T-helper 2 cell treated with Interferon-gamma antibody and Interleukin-4, amounts not matched to agents 5 μg/mL and 100 μg/mL, for 36 hours (primary cell): Measurements from ENCODE around the gene IGFLR1.

Source experiments
- DNase-seq: peaks from one replicate; pipeline ENCODE4 v3.0.0; 2021; ENCODE audit warnings: low spot score
- H3K27ac Mint-ChIP-seq: one replicate; pipeline ENCODE4 v1.8.0; 2021; ENCODE audit warnings: mild to moderate bottlenecking, mixed read lengths
- H3K27me3 Mint-ChIP-seq: one replicate; pipeline ENCODE4 v1.8.0; 2021; ENCODE audit warnings: low read depth, mixed read lengths
- H3K36me3 Mint-ChIP-seq: one replicate; pipeline ENCODE4 v1.8.0; 2021; ENCODE audit warnings: low read depth, mixed read lengths
- H3K4me1 Mint-ChIP-seq: one replicate; pipeline ENCODE4 v1.8.0; 2021; ENCODE audit warnings: low read depth, mixed read lengths
- H3K4me3 Mint-ChIP-seq: one replicate; pipeline ENCODE4 v1.8.0; 2022; ENCODE audit warnings: mild to moderate bottlenecking, moderate library complexity, mixed read lengths
- H3K9me3 Mint-ChIP-seq: one replicate; pipeline ENCODE4 v1.8.0; 2021; ENCODE audit warnings: mixed read lengths

IGFLR1 gene, protein sequence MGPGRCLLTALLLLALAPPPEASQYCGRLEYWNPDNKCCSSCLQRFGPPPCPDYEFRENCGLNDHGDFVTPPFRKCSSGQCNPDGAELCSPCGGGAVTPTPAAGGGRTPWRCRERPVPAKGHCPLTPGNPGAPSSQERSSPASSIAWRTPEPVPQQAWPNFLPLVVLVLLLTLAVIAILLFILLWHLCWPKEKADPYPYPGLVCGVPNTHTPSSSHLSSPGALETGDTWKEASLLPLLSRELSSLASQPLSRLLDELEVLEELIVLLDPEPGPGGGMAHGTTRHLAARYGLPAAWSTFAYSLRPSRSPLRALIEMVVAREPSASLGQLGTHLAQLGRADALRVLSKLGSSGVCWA

DNA sequence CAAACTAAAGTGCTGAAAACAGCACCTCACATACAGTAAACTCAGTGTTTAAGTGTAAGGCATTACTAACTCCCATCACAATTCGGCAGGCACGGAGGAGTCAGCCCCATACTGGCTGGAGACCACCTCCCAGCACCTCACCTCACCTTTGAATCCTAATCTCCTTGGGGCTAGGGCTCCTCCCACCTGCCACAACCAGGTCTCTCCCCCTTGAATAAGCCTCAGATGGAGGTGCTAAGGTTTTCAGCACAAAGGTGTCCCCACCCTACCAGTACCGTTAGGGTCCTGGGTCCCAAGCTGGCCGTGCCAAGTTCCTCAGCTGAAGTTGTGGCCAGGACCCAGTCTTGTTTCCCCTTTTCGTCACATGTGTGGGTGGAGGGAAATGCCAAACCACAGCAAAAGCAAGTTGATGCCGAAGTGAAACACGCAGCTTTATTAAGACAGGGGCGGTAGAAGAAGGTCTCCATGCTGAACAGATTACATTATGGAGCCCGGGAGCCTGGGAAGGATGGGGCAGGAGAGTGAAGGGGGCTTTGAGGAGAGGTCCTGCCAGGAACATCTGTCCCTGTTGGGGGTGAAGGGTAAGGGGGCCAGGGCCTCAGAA lies at the start of gene IGFLR1:
Gene IGFLR1 (minus strand): TSS at position 332 of the 604 bp plus-strand sequence. CDS start 1,272 bp downstream, outside the sequence.
- Mint-ChIP-seq H3K4me3 (peak within 1 kb of the TSS; percentile 91), H3K27me3 (no peaks in the 10 kb centered on the region), H3K4me1 (peaks cover 41% of the 10 kb centered on the region), H3K36me3 (peaks cover 24% of the 10 kb centered on the region), H3K9me3 (no peaks in the 10 kb centered on the region), H3K27ac (peak within 1 kb of the TSS; percentile 95)
- peak; percentile 88 for DNase-seq

DNA sequence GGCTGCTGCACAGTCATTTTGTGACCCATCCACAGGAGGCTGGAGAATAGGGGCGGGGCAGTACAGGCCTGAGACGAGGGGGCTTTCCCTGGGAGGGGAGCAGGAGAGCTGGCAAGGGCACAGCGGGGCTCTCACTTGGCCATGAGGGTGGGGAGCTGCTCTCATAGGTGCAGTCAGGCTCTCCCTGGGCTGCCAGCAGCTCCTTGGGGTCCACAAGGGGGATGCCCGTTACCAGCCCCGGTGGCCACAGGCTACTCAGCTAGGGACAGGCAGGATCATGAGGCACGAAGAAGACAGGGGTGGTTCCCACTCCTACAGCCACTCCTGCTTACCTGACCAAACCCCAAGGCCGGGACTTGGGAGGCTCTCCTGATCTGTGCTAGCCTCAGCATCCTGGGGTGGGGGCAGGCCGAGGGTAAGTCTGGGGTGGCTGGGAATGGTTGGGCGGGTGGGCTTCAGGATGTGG lies 49.6 kb upstream of the IGFLR1 start:
- DNase-seq, result no peak
- Mint-ChIP-seq H3K36me3 (no peaks in the 10 kb centered on the region), H3K27ac (no peak overlapping the region), H3K4me1 (no peaks in the 10 kb centered on the region), H3K9me3 (no peaks in the 10 kb centered on the region), H3K4me3 (no peak overlapping the region), H3K27me3 (peaks cover 14% of the 10 kb centered on the region)

DNA sequence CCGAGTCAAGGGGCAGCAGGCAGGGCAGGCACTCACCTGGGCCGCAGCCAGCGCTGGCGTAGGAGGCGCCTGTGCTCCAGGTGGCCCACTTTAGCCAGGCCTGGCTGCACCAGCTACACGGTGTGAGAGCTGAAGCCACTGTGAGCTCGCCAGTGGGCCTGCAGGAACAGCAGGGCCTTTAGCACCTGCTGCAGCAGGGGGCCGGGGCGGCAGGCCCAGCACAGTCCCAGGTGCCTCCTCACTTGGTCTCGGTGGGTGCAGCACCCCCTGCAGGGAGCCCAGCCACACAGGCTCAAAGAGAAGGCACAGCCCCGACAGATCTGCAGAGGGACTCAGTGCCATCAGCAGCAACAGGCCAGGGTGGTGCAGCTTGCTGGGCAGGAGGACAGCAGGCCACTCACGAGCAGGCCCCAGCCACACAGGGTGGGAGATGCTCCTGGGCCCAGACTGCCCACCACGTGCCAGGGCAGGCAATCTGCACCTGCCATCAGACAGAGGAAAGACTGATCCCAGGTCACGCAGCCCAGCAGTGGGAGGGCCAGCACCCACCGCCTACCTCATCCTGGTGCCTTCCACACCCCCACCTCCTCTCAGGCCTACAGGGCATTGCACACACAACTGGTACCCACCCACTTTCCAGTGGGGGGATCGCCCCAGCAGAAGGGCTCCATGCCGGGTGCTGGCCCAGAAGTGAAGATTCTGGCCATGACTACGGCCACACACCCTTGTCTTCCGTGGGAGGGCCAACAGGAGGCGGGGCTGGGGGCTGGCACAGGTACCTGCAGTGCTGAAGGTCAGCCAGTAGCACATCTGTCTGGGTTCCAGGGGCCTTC lies 48.9 kb upstream of the IGFLR1 start:
- Mint-ChIP-seq H3K9me3 (no peaks in the 10 kb centered on the region), H3K27me3 (peaks cover 7% of the 10 kb centered on the region), H3K4me3 (no peak overlapping the region), H3K36me3 (no peaks in the 10 kb centered on the region), H3K27ac (no peak overlapping the region), H3K4me1 (no peaks in the 10 kb centered on the region)
- no peak for DNase-seq

DNA sequence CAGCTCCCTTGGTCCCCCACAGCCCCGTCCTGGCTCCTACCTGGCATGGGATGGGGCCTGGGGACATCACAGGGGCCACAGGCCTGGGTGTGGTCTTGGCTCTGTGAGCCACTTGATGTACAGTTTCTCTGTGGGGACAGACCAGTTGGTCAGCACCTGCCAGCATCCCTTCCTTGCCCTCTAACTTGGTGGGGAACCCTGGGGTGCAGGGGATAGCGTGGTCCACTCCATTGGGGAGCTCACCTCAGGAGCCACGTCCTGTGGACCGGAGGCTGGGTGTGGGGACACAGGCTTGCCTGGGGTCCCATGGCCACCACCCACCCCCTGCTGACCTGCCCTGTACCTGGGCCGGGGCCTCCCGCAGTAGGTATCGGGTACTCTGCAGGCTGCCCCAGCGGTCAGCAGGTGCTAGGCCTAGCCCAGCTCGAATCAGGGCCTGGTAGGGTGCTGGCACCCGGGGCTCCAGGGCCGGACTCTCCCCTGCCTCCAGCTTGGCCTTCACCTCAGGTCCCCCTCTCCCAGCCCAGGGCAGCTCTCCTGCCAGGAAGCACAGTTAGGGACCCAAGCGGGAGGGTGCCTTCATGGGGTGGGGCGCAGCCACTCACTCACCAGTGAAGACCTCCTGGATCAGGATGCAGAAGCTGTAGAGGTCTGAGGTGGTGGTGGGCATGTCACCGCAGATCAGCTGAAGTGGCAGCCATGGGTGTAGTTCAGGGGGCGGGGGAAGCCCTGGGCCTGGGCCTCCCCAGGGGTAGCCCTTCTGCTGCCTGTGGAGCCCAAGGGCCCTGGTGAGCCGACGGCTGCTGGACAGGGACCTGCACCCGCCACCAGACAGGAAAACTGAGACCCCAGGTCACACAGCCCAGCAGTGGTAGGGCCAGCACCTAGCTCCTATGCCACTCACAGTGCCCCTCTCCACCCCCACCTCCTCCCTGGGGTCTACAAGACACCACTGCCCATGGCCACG lies 48.0 kb upstream of the IGFLR1 start:
- Mint-ChIP-seq H3K27me3 (peaks cover under 1% of the 10 kb centered on the region), H3K4me1 (no peaks in the 10 kb centered on the region)

DNA sequence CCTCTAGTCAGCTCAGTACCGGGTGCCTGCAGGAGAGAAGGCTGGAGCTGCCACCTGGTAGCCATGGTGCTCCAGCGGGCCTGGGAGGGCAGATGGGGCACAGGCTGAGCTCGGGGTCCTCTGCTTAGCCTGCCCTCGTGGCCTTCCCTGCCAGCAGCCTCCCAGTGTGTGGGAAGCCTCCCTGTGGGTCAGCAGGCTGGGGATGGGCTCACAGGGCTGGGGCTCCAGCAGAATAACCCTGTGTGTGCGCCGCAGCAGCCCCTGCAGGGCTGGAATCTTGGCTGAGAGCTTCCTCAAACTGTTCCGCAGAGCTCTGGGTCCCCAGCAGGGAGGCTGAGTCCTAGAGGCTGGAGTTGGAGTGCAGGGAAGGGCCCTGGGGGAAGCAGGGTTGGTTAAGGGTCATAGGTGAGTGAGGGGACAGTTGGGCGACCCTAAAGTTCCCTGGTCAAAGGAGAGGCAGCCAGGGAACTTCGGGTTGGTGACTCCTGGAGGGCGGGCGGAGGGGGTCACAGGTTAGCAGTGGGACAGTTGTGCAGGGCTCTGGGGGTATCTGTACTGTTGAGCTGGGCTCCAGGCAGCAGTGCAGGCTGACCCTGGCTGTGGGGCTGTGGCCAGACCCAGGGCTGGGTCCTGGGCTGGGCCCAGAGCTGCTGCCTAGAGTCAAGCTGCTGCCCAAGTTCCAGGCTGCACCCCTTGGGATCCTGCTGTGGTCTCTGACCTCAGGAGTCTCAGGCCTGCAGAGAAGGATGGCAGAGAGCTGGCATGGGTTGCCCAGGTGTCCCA lies 47.1 kb upstream of the IGFLR1 start:
- no peak for DNase-seq
- Mint-ChIP-seq H3K27ac (peak overlapping the region; percentile 31), H3K4me3 (no peak overlapping the region), H3K36me3 (no peaks in the 10 kb centered on the region), H3K4me1 (no peaks in the 10 kb centered on the region), H3K27me3 (no peaks in the 10 kb centered on the region), H3K9me3 (no peaks in the 10 kb centered on the region)

More for the DNA sequence above, 48.0 kb upstream of the IGFLR1 start:
- Mint-ChIP-seq H3K36me3 (no peaks in the 10 kb centered on the region), H3K9me3 (no peaks in the 10 kb centered on the region), H3K27ac (no peak overlapping the region), H3K4me3 (no peak overlapping the region)
- DNase-seq, result no peak

DNA sequence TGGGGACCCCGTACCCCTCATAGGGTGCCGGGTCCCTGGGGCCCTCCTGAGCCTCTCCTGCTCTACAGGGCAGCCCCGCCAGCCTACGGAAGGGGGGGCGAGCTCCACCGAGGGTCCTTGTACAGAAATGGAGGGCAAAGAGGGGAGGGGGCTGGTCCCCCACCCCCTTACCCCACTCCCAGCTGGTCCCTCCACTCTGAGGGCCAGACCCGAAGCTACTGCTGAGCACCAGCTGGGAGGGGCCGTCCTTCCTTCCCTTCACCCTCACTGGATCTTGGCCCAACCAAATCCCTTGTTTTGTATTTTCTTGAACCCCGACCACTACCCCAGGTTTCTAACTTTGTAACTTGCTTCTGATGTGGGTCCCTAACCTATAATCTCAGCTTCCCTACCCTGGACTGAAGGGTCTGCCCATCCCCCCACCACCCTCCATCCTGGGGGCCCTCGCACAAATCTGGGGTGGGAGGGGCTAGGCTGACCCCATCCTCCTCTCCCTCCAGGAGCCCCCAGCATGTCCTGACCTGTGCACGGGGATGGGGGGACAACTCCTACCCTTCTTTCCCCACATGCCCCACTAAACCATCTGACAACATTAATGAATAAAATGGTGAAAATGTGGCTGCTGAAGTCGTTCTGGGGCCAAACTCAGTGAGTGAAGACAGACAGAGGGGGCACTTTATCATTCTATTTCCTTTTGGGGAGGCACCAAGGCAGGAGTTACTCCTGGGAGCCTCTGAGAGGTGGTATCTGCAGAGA lies 46.1 kb upstream of the IGFLR1 start:
- no peaks in the 10 kb centered on the region for H3K4me1 Mint-ChIP-seq
- H3K36me3 Mint-ChIP-seq, result peaks cover 2% of the 10 kb centered on the region
- no peaks in the 10 kb centered on the region for H3K27me3 Mint-ChIP-seq
- no peak overlapping the region for H3K27ac Mint-ChIP-seq
- H3K9me3 Mint-ChIP-seq, result no peaks in the 10 kb centered on the region
- DNase-seq, result no peak
- H3K4me3 Mint-ChIP-seq, result no peak overlapping the region

DNA sequence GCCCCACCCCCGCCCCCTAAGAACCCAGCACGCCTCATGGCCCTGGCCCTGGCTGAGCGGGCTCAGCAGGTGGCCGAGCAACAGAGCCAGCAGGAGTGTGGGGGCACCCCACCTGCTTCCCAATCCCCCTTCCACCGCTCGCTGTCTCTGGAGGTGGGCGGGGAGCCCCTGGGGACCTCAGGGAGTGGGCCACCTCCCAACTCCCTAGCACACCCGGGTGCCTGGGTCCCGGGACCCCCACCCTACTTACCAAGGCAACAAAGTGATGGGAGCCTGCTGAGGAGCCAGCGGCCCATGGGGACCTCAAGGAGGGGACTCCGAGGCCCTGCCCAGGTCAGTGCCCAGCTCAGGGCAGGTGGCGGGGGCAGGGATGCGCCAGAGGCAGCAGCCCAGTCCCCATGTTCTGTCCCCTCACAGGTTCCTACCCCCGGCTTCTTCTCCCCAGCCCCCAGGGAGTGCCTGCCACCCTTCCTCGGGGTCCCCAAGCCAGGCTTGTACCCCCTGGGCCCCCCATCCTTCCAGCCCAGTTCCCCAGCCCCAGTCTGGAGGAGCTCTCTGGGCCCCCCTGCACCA lies 45.1 kb upstream of the IGFLR1 start:
- H3K36me3 Mint-ChIP-seq, result peaks cover 8% of the 10 kb centered on the region
- H3K9me3 Mint-ChIP-seq, result no peaks in the 10 kb centered on the region

DNA sequence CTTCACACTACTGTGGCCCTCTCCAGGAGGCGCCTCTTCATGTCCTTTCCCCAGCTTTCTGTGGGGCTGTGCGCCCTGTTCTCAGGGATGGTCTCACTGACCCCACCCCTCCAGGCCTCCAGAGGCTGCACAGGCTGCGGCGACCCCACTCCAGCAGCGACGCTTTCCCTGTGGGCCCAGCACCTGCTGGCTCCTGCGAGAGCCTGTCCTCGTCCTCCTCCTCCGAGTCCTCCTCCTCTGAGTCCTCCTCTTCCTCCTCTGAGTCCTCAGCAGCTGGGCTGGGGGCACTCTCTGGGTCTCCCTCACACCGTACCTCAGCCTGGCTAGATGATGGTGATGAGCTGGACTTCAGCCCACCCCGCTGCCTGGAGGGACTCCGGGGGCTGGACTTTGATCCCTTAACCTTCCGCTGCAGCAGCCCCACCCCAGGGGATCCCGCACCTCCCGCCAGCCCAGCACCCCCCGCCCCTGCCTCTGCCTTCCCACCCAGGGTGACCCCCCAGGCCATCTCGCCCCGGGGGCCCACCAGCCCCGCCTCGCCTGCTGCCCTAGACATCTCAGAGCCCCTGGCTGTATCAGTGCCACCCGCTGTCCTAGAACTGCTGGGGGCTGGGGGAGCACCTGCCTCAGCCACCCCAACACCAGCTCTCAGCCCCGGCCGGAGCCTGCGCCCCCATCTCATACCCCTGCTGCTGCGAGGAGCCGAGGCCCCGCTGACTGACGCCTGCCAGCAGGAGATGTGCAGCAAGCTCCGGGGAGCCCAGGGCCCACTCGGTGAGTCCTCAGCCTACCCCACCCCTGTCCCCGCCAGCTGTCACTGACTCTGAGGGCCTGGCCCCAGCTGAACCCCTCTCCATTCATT lies 44.3 kb upstream of the IGFLR1 start:
- Mint-ChIP-seq H3K27me3 (no peaks in the 10 kb centered on the region), H3K4me1 (peaks cover 1% of the 10 kb centered on the region), H3K27ac (no peak overlapping the region), H3K36me3 (peaks cover 8% of the 10 kb centered on the region), H3K4me3 (no peak overlapping the region), H3K9me3 (no peaks in the 10 kb centered on the region)
- no peak for DNase-seq

More for the DNA sequence above, 45.1 kb upstream of the IGFLR1 start:
- Mint-ChIP-seq H3K4me3 (no peak overlapping the region), H3K27me3 (no peaks in the 10 kb centered on the region), H3K27ac (no peak overlapping the region), H3K4me1 (peaks cover 1% of the 10 kb centered on the region)
- DNase-seq, result no peak

DNA sequence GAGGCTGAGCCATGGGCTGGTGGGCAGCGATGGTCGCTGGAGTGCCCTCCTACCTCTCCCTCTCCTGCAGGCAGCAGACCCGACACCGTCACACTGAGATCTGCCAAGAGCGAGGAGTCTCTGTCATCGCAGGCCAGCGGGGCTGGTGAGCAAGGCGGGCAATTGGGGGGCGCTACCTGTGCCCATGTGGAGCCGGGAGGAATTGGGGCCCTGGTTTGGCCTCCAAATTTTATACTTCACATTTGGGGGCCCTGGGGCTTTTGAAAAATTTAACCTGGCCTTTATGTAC lies 43.0 kb upstream of the IGFLR1 start:
- H3K27ac Mint-ChIP-seq, result no peak overlapping the region

DNA sequence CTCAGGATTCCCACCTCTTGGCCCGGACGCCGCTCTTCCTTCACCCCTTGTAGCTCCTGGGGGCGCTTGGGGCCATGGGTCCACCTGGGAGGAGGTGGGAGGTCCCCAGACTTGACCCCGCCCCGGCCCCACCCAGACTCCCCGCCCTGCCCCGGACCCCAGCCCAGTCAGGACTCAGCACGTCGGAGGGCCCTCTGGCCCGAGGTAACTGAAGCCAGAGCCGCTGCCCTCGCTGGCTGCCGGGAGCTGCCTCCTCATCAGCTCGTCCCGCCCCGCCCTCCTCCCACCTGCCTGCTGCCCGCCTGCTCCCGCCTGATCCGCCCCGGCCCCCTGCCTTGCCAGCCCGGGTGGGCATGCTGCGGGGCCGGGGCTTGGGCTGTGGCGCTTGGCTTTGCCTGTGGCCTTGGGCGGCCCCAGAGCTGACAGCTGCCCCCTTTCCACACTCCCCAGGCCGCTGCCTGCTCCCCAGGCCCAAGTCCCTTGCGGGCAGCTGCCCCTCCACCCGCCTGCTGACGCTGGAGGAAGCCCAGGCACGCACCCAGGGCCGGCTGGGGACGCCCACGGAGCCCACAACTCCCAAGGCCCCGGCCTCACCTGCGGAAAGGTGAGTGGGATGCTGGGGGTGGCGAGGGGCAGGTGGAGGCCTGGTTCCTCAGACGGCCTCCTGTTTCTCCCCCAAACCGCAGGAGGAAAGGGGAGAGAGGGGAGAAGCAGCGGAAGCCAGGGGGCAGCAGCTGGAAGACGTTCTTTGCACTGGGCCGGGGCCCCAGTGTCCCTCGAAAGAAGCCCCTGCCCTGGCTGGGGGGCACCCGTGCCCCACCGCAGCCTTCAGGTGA lies 42.5 kb upstream of the IGFLR1 start:
- Mint-ChIP-seq H3K4me3 (no peak overlapping the region), H3K9me3 (no peaks in the 10 kb centered on the region), H3K36me3 (peaks cover 10% of the 10 kb centered on the region), H3K27ac (no peak overlapping the region), H3K27me3 (no peaks in the 10 kb centered on the region), H3K4me1 (peaks cover 1% of the 10 kb centered on the region)
- DNase-seq, result no peak

More for the DNA sequence above, 43.0 kb upstream of the IGFLR1 start:
- Mint-ChIP-seq H3K4me3 (no peak overlapping the region), H3K9me3 (no peaks in the 10 kb centered on the region), H3K27me3 (no peaks in the 10 kb centered on the region), H3K36me3 (peaks cover 10% of the 10 kb centered on the region), H3K4me1 (peaks cover 1% of the 10 kb centered on the region)
- no peak for DNase-seq
